ENCODE measurements around the gene TMPRSS11F.
"Not testable (repeated sequence)": the region's sequence is repeated elsewhere in the genome, so short reads cannot be mapped to it uniquely, and the experiment has no call there.

The TMPRSS11F gene

DNA sequence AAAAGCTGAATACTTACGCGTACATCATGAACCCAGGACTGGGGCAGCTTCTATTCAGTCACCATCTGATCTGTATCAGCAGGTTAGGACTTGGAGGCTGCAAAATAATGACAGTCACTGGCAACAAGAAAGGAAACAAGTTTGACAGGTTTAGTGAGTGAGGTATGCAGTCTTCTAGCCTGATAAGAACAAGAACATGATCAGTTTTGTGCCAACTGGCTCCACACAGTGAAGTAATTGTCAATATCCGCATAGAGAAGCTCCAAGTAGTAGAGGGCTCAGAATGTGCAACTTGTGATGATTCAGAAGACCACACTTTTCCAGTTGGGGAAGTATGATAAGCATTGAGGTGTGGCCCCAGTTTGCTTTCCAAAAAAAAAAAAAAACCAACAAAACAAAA, at the start of gene TMPRSS11F:
TSS of gene TMPRSS11F (minus strand) at position 77 of the 400 bp plus-strand sequence. CDS start at position 28, 49 bp downstream.
- DNase-seq (ENCODE audit: low read depth): no peak

DNA sequence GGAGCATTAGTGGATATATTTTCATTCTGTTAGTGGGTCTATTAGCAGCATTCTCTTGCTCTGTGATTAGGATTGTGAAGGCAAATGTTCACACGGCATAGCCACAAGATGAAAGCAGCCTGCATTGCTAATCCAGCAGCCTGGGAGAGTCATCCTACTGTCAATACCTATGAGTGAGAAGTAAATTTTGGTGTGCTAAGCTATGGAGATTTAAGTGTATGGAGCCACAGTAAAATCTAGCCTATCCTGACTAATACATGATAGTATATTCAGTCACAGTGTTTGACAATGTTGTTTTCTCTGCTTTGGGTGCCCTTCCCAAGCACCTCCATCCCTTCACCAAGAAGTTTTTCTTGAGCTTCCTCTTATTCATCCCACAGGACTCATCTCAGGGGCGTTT, 47.2 kb upstream of the TMPRSS11F start:
- no peak for DNase-seq (ENCODE audit: low read depth)

DNA sequence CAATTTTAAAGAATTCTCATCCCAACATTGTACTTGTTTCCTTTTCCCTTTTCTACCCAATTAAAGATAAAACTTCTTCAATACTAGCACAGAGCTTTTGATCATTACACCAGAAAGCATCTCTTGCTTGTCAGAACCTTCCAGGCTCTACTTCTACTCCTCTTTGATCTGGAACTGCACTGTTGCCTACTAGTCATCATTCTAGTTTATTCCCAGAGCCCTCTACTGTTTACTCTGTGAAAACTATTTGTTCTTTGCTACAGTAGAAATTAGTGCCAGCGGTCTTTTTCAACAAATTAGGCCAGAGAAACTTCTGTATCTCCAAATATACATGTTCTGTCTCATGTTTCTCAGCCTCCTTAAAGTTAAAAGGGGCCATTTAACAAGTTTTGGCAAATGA, 46.8 kb upstream of the TMPRSS11F start:
- no peak for DNase-seq (ENCODE audit: low read depth)

DNA sequence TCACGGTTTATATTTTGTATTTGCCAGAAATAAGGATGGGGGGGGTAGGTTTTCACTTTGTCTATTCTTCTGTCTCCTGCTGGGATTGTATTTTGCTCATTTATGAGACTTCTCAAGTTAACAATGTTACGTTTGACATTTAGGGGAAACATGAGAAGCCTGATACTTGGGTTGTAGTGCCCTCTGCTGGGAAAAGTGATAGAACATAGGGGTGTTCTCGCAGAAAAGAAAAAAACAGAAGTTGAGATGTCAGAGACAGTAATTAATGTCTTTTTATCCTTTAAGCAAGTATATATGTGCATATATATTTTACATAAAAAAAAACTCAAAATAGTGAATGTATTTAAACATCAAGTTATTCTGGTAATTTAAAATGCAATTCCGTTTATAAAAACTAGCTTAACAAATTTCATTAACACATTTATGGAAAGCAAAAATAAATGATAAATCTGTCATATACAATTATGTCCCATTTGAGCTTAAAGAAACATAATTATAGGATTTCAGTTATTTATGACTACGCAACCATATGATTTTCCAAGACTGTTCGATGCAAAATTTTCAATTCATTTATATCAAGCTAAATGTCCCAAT, 46.0 kb upstream of the TMPRSS11F start:
- DNase-seq (ENCODE audit: low read depth): no peak

- not testable (repeated sequence) for DNase-seq (ENCODE audit: low read depth)
Measured at GRCh38 chr4:68174389-68174788, 44.7 kb upstream of the TMPRSS11F start.

DNA sequence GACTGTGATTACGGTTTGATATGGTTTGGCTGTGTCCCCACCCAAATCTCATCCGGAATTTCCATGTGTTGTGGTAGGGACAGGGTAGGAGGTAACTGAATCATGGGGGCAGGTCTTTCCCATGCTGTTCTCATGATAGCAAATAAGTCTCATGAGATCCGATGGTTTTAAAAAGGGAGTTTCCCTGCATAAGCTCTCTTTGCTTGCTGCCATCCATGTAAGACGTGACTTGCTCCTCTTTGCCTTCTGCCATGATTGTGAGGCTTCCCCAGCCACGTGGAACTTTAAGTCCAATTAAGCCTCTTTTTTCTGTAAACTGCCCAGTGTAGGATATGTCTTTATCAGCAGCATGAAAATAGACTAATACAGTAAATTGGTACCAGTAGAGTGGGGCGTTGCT, 42.5 kb upstream of the TMPRSS11F start:
- DNase-seq (ENCODE audit: low read depth): not testable (repeated sequence)

- no peak for DNase-seq (ENCODE audit: low read depth)
Measured at GRCh38 chr4:68167706-68168105, 38.0 kb upstream of the TMPRSS11F start.

GRCh38 chr4:68167166-68167565, 37.5 kb upstream of the TMPRSS11F start:
- no peak for DNase-seq (ENCODE audit: low read depth)

DNA sequence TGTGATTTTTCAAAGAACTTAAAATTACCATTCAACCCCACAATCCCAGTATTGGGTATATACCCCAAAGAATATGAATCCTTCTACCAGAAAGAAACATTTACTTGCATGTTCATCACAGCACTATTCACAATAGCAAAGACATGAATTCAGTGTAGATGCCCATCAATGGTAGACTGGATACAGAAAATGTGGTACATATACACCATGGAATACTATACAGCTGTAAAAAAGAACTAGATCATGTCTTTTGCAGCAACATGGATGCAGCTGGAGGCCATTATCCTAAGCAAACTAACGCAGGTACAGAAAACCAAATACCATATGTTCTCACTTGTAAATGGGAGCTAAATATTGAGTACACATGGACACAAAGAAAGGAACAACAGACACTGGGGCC, 34.1 kb upstream of the TMPRSS11F start:
- no peak for DNase-seq (ENCODE audit: low read depth)

- DNase-seq (ENCODE audit: low read depth): no peak
Measured at GRCh38 chr4:68162196-68162595, 32.5 kb upstream of the TMPRSS11F start.

DNA sequence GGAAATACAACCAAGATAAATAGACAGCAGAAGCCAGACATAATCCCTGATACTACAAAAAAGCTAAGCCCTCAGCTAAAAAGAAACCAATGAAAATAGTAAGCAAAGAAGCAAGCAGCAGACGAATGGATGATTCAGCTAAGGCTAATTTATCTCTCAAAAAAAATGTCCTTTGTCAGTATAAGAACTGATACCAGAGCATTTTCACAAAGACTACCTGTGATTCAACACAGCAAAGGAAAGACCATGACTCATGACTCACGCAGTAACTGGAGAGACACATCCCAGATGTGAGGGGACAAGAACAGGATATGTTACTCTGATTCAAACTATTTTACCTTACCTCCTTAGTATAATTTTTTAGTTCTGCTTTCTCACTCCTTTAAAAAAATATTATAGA, 22.7 kb upstream of the TMPRSS11F start:
- no peak for DNase-seq (ENCODE audit: low read depth)

DNA sequence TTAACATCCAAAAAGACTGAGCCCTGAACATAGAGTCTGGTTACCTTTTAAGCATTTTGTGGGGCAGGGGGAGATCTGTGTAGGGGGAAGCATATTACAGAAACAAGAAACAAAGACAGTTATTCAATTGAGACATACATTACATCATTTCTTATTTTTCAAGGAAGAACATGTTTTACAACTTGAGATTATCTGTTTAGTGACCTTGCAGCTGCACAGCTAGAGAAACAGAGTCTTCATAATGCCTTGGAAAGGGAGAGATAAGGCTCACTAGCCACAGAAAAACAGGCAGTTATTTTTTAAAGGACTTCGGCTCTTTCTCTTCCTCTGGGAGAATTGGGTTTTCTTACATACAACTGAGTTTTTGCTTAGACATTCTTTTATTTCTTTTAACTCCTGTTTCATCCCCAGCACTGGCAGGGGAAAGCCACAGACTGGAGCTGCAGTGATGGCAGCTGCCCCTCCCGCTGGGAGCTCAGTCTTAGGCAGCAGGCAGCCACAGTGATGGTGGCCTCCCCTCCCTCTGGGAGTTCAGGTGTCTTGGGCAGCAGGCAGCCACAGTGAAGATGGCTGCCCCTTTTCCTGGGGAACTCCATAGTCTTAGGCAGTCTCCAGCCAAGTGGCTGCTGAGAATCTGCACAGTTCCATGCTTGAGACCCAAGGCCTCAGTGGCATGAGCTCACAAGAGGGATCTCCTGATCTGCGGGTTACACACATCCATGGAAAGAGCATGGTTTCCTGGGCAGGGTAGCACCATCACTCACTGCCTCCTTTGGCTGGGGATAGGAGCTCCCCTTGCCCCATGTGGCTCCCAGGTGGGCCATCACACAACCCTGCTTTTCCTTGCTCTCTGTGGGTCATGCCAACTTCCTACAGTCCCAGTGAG, 19.4 kb upstream of the TMPRSS11F start:
- DNase-seq (ENCODE audit: low read depth): no peak

GRCh38 chr4:68147079-68147478, 17.4 kb upstream of the TMPRSS11F start:
- no peak for DNase-seq (ENCODE audit: low read depth)

DNA sequence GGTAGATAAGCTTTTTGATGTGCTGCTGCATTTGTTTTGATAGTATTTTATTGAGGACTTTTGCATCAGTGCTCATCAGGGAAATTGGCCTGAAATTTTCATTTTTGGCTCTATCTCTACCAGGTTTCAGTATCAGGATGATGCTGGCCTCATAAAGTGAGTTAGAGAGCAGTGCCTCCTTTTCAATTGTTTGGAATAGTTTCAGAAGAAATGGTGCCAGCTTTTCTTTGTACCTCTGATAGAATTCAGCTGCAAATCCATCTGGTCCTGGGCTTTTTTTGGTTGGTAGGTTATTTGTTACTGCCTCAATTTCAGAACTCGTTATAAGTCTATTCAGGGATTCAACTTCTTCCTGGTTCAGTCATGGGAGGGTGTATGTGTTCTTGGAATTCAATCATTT, 15.6 kb upstream of the TMPRSS11F start:
- DNase-seq (ENCODE audit: low read depth): no peak

- no peak for DNase-seq (ENCODE audit: low read depth)
Measured at GRCh38 chr4:68141852-68142251, 12.2 kb upstream of the TMPRSS11F start.

DNA sequence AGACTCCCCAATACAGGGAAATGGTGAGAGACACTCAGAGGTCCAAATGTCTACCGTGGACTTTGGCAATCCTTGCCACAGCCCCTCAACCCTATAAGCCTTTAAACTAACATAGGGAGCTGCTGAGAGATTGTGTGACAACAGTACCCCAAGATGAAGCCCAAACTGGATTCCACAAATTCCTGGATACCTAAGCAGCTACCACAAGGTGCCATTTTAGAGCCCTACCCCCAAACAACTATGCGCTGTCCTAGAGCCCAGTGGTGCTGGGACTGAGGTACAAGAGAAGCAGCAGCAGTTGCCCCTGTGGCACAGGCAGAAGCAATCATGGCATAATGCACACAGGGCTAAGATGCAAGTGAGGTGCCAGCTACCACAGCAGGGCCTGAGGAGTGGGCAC, 2.7 kb upstream of the TMPRSS11F start:
- no peak for DNase-seq (ENCODE audit: low read depth)

DNA sequence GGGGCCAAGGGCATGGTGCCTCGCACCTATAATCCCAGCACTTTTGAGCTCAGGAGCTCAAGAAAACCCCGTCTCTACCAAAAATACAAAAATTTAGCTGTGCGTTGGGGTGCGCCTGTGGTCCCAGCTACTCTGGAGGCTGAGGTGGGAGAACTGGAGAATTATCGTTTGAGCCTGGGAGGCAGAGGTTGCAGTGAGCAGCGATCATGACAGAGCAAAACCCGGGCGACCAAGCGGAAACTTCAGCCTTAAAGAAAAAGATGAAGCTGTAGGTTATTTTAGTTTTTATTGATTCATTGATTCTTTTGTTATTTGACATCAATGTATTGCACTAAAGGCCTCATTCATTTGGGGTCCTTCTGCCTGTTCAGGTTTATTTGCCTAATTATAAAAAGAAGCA, 5.4 kb downstream of the TMPRSS11F start:
- DNase-seq (ENCODE audit: low read depth): no peak

GRCh38 chr4:68123525-68123924, 6.1 kb downstream of the TMPRSS11F start:
- no peak for DNase-seq (ENCODE audit: low read depth)

DNA sequence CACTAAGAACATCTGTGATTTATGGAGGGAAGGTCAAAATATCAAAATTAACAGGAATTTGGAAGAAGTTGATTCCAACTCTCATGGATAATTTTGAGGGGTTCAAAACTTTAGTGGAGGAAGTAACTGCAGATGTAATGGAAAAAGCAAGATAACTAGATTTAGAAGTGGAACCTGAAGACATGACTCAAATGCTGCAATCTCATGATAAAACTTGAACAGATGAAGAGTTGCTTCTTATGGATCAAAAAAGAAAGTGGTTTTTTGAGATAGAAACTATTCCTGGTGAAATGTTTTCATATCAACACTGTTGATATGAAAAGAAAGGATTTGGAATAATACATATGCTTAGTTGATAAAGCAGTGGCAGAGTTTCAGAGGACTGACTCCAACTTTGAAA, 9.7 kb downstream of the TMPRSS11F start:
- DNase-seq (ENCODE audit: low read depth): no peak

GRCh38 chr4:68110441-68110840, 19.2 kb downstream of the TMPRSS11F start:
- no peak for DNase-seq (ENCODE audit: low read depth)

- no peak for DNase-seq (ENCODE audit: low read depth)
Measured at GRCh38 chr4:68109868-68110267, 19.8 kb downstream of the TMPRSS11F start.

GRCh38 chr4:68082758-68083157, 46.9 kb downstream of the TMPRSS11F start:
- DNase-seq (ENCODE audit: low read depth): no peak

GRCh38 chr4:68079928-68080327, 49.7 kb downstream of the TMPRSS11F start:
- DNase-seq (ENCODE audit: low read depth): no peak

GRCh38 chr4:68077737-68078136, 51.9 kb downstream of the TMPRSS11F start:
- DNase-seq (ENCODE audit: low read depth): no peak
